Inflammatory macrophage treated with lipopolysaccharide for 4 hours (primary cell): Measurements from ENCODE around the gene NOSIP.
"Not testable (repeated sequence)": the region's sequence is repeated elsewhere in the genome, so short reads cannot be mapped to it uniquely, and the experiment has no call there.

ENCODE experiments used
- DNase-seq: peaks from one replicate; pipeline ENCODE4 v3.0.0-alpha.2; 2020

Gene NOSIP

GRCh38 chr19:49580264-49581006 is at the start of gene NOSIP:
Gene NOSIP (minus strand): TSS chr19:49580556. CDS start chr19:49560691, 19,865 bp downstream.
- DNase-seq: peak; percentile 97

GRCh38 chr19:49629659-49630058 is 49.3 kb upstream of the NOSIP start:
- no peak for DNase-seq

- no peak for DNase-seq
These were observed 45.9 kb upstream of the NOSIP start for GRCh38 chr19:49626226-49626625.

GRCh38 chr19:49624967-49625910 is 44.9 kb upstream of the NOSIP start:
- no peak for DNase-seq

GRCh38 chr19:49617860-49618259 is 37.5 kb upstream of the NOSIP start:
- DNase-seq: not testable (repeated sequence)

GRCh38 chr19:49616945-49617344 is 36.6 kb upstream of the NOSIP start:
- no peak for DNase-seq

GRCh38 chr19:49616532-49616931 is 36.2 kb upstream of the NOSIP start:
- no peak for DNase-seq

- DNase-seq: no peak
These were observed 35.5 kb upstream of the NOSIP start for GRCh38 chr19:49615861-49616260.

GRCh38 chr19:49614096-49614833 is 33.9 kb upstream of the NOSIP start:
- DNase-seq: peak; percentile 64

GRCh38 chr19:49613374-49613773 is 33.0 kb upstream of the NOSIP start:
- peak; percentile 55 for DNase-seq

GRCh38 chr19:49609499-49610092 is 29.2 kb upstream of the NOSIP start:
- DNase-seq: no peak

- no peak for DNase-seq
These were observed 25.2 kb upstream of the NOSIP start for GRCh38 chr19:49605605-49606004.

GRCh38 chr19:49602806-49603205 is 22.4 kb upstream of the NOSIP start:
- DNase-seq: no peak

GRCh38 chr19:49601482-49602038 is 21.2 kb upstream of the NOSIP start:
- DNase-seq: no peak

GRCh38 chr19:49599378-49600295 is 19.3 kb upstream of the NOSIP start:
- DNase-seq: peak; percentile 65

GRCh38 chr19:49597703-49597974 is 17.3 kb upstream of the NOSIP start:
- no peak for DNase-seq

GRCh38 chr19:49596954-49597702 is 16.8 kb upstream of the NOSIP start:
- DNase-seq: no peak

GRCh38 chr19:49596407-49596806 is 16.1 kb upstream of the NOSIP start:
- no peak for DNase-seq

GRCh38 chr19:49595819-49596404 is 15.6 kb upstream of the NOSIP start:
- no peak for DNase-seq
